Gastrocnemius medialis (tissue), 4 donors: ENCODE results near the gene IPCEF1. TPM values are rescaled to one million over a fixed set of nuclear protein-coding genes. Genes with fewer than 3 reads are reported as not detected.

ENCODE experiments used
- ATAC-seq, 2 donors: fragments of 150-250 bp; one replicate each; pipeline ENCODE4 v1.9.1; 2016
- DNase-seq, 2 donors: peaks; one replicate each; pipeline ENCODE4 v3.0.0-alpha.2; 2019
- H3K27ac ChIP-seq, 4 donors: fragments of 200-600 bp; sonication (generic); 1 replicate in 1 of 4; 2 replicates in 3 of 4; pipeline ENCODE4 v1.5.1; 2016 to 2018; ENCODE audit warnings: mild to moderate bottlenecking in 2 of 4, moderate library complexity in 1 of 4
- H3K27me3 ChIP-seq, 3 donors: fragments of 200-600 bp; sonication (generic) in 2 of 3; 1 replicate in 1 of 3; 2 replicates in 2 of 3; pipeline versions ENCODE4 v1.5.1 to v1.6.0; 2016 to 2019; ENCODE audit warnings: mild to moderate bottlenecking in 1 of 3, moderate library complexity in 1 of 3
- H3K36me3 ChIP-seq, 2 donors: fragments of 200-600 bp; sonication (generic) in 1 of 2; one replicate each; pipeline ENCODE4 v1.5.1; 2017 to 2018
- H3K4me1 ChIP-seq, 2 donors: fragments of 200-600 bp; sonication (generic) in 1 of 2; one replicate each; pipeline ENCODE4 v1.5.1; 2016 to 2017; ENCODE audit warnings: mild to moderate bottlenecking in 2 of 2
- H3K4me3 ChIP-seq, 4 donors: fragments of 200-600 bp; sonication (generic) in 3 of 4; 1 replicate in 1 of 4; 2 replicates in 3 of 4; pipeline ENCODE4 v1.5.1; 2016 to 2019; ENCODE audit warnings: mild to moderate bottlenecking in 2 of 4
- H3K9me3 ChIP-seq, 3 donors: fragments of 200-600 bp; sonication (generic) in 2 of 3; 1 replicate in 1 of 3; 2 replicates in 2 of 3; pipeline ENCODE4 v1.5.1; 2016 to 2019
- POLR2A ChIP-seq, 2 donors: fragments of 450-650 bp; IDR thresholded peaks; one replicate each; pipeline ENCODE4 v1.6.1; 2017; ENCODE audit warnings: antibody characterized with exemption in 2 of 2, mild to moderate bottlenecking in 2 of 2, moderate library complexity in 2 of 2
- in situ Hi-C, 4 donors: fragments of 200-750 bp; cut with MboI; loops; one replicate each; pipeline versions ENCODE4 v1.15.0 to v1.8.0; 2017; ENCODE audit warnings: low sequenced_read_pairs in 4 of 4
- intact Hi-C: fragments of 100-400 bp; cut with DNase I; formaldehyde crosslinking; loops from one replicate; pipeline ENCODE4 v1.15.1; 2023; ENCODE audit warnings: low total_unique reads
- total RNA-seq, 4 donors: library from RNA; depleted of rRNA; stranded (reverse); fragments of >200 nt; gene quantifications; one replicate each; pipeline versions ENCODE4 v1.1.0 to v1.2.3, GENCODE V29; 2016
- TF ChIP-seq, protein P1 (sequence below), 5 experiments: fragments of 450-650 bp in 3 of 5; fragments of 200-600 bp in 2 of 5; sonication (generic) in 2 of 5; IDR thresholded peaks in 4 of 5; conservative IDR thresholded peaks in 1 of 5; 1 replicate in 4 of 5; 2 replicates in 1 of 5; pipeline ENCODE4 v1.5.1; 2016 to 2019; ENCODE audit warnings: antibody characterized with exemption in 5 of 5, mild to moderate bottlenecking in 3 of 5, moderate library complexity in 3 of 5

Gene IPCEF1
- total RNA-seq, 4 donors from 2014 or later: 0.24 to 0.85 TPM; not detected in 2

DNA sequence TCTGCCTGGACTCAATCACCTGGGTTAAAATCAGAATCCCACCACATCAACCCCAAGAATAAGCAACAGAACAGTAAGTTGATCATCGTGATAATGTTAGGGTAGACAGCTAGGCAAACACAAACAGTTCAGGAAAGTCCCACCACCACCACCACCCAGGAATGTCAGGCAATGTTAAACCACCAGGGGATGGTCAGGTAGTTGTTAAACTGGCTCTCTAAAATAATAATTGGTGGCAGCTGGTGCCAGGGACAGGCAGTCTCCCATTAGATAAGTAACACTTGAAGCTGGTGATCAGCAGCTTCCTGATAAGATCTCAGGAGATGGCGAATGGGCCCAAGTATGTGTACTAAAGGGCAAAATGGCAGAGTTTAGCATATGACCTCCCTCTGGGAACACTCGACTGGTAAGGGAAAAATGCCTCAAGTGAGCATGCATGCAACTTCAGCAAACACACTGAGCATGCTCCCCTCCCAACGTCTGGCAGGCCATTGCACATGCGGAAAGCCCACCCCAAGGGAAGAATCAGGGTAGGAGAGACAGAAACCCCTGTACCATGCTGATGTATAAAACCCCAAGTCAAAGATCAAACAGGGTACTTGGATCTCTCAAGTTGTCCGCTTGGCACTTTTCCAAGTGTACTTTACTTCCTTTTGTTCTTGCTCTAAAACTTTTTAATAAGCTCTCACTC, 66.6 kb downstream of the IPCEF1 start:
- DNase-seq (no peak), ATAC-seq (no peak)
- in situ Hi-C loops (no loop called here), intact Hi-C loops (no loop called here)
- Histone ChIP-seq H3K27me3 (no peaks in the 10 kb centered on the region), H3K9me3 (no peaks in the 10 kb centered on the region), H3K4me1 (no peaks in the 10 kb centered on the region), H3K27ac (no peak overlapping the region), H3K36me3 (no peaks in the 10 kb centered on the region), H3K4me3 (no peak overlapping the region)
- no peak for TF ChIP-seq POLR2A (IDR thresholded peaks at IDR 0.05)
- TF ChIP-seq, protein P1, sequence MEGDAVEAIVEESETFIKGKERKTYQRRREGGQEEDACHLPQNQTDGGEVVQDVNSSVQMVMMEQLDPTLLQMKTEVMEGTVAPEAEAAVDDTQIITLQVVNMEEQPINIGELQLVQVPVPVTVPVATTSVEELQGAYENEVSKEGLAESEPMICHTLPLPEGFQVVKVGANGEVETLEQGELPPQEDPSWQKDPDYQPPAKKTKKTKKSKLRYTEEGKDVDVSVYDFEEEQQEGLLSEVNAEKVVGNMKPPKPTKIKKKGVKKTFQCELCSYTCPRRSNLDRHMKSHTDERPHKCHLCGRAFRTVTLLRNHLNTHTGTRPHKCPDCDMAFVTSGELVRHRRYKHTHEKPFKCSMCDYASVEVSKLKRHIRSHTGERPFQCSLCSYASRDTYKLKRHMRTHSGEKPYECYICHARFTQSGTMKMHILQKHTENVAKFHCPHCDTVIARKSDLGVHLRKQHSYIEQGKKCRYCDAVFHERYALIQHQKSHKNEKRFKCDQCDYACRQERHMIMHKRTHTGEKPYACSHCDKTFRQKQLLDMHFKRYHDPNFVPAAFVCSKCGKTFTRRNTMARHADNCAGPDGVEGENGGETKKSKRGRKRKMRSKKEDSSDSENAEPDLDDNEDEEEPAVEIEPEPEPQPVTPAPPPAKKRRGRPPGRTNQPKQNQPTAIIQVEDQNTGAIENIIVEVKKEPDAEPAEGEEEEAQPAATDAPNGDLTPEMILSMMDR (IDR thresholded peaks at IDR 0.05 in 4 of 5, conservative IDR thresholded peaks at IDR 0.05 in 1 of 5): no peak

DNA sequence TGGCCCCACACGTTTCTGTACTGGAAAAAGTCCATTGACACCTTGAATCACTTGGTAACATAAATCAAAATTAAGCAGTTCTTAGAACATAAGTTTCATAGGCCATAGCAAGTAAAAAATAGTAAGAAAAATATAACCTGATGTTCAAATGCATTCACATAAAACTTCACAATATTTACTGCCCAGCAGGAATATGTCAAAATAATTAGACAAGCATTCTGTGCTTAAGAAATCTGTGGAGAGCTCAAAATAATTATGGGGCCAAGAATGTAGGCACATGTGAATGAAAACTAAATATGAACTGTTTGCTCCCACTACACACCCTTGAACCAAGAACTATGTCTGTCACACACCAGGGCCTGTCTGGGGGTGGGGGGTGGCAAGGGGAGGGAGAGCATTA, 70.8 kb downstream of the IPCEF1 start:
- ATAC-seq (no peak), DNase-seq (no peak)
- in situ Hi-C loops: no loop called here
- Histone ChIP-seq H3K27ac (no peak overlapping the region), H3K36me3 (no peaks in the 10 kb centered on the region), H3K27me3 (no peaks in the 10 kb centered on the region), H3K9me3 (no peaks in the 10 kb centered on the region), H3K4me3 (no peak overlapping the region), H3K4me1 (no peaks in the 10 kb centered on the region)
- intact Hi-C loops: no loop called here
- TF ChIP-seq POLR2A (IDR thresholded peaks at IDR 0.05): no peak
- TF ChIP-seq, protein P1 (IDR thresholded peaks at IDR 0.05 in 4 of 5, conservative IDR thresholded peaks at IDR 0.05 in 1 of 5): no peak

DNA sequence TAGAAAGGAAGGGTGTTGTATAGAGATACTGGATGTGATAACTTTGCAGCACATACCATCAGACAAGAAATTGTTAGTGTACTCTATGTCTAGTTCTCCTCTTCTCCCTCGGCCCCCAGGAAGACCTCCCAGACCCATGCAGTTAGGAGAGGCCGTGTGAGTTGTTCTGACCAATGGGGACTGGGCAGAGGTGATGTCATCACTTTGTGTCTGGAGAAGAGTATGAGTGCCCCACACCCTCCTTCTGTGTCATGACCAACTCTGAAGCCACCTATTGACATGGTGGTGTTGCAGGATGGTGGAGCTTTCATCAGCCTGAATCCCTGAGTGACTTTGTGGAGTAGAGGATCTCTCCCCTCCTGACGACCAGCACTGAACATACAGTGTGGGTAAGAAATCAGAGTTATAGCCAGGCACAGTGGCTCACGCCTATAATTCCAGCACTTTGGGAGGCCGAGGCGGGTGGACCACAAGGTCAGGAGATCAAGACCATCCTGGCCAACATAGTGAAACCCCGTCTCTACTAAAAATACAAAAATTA, 72.2 kb downstream of the IPCEF1 start:
- Histone ChIP-seq H3K27ac (no peak overlapping the region), H3K4me3 (no peak overlapping the region), H3K27me3 (no peaks in the 10 kb centered on the region), H3K36me3 (no peaks in the 10 kb centered on the region), H3K9me3 (no peaks in the 10 kb centered on the region), H3K4me1 (no peaks in the 10 kb centered on the region)
- in situ Hi-C loops (no loop called here), intact Hi-C loops (no loop called here)
- TF ChIP-seq, protein P1 (IDR thresholded peaks at IDR 0.05 in 4 of 5, conservative IDR thresholded peaks at IDR 0.05 in 1 of 5): no peak
- TF ChIP-seq POLR2A (IDR thresholded peaks at IDR 0.05): no peak
- no peak for DNase-seq
- ATAC-seq: no peak

DNA sequence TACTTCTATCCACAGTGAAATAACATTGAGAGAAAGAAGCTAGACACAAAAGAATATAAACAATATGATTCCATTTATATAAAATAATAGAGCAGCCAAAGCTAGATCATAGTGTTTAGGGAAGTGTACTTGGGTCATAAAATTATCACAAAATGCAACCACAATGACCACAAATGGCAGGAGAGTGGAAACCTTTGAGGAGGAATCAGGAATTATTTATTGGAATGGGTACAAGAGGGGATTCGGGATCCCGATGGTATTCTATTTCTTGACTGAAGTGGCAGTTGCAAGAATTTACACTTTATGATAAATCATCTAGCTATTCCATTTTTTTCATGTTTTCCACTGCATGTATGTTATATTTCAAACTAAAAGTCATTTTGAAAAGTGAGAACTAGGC, 76.1 kb downstream of the IPCEF1 start:
- Histone ChIP-seq H3K4me3 (no peak overlapping the region), H3K27me3 (no peaks in the 10 kb centered on the region), H3K27ac (no peak overlapping the region), H3K4me1 (no peaks in the 10 kb centered on the region), H3K36me3 (no peaks in the 10 kb centered on the region), H3K9me3 (no peaks in the 10 kb centered on the region)
- intact Hi-C loops: no loop called here
- no peak for DNase-seq
- in situ Hi-C loops: no loop called here
- no peak for TF ChIP-seq POLR2A (IDR thresholded peaks at IDR 0.05)
- TF ChIP-seq, protein P1 (IDR thresholded peaks at IDR 0.05 in 4 of 5, conservative IDR thresholded peaks at IDR 0.05 in 1 of 5): no peak
- no peak for ATAC-seq
